TTC549 (cell line): ENCODE data around the gene CMIP.

Experiments used
- FAIRE-seq: peaks from 2 replicates; lab custom pipeline; 2012; peaks lifted over from hg19 to GRCh38; lab: Jason Lieb, UNC

CMIP gene

GRCh38 chr16:81666113-81666512, 221.5 kb downstream of the CMIP start:
- no peak for FAIRE-seq

GRCh38 chr16:81668243-81669097, 223.9 kb downstream of the CMIP start:
- no peak for FAIRE-seq

GRCh38 chr16:81669473-81670350, 225.1 kb downstream of the CMIP start:
- FAIRE-seq = no peak

GRCh38 chr16:81671738-81672597, 227.4 kb downstream of the CMIP start:
- no peak for FAIRE-seq

GRCh38 chr16:81673432-81673831, 228.8 kb downstream of the CMIP start:
- FAIRE-seq = no peak

GRCh38 chr16:81675662-81676061, 231.1 kb downstream of the CMIP start:
- no peak for FAIRE-seq

- no peak for FAIRE-seq
Observed at GRCh38 chr16:81676066-81676882, 231.7 kb downstream of the CMIP start.

GRCh38 chr16:81676883-81677737, 232.5 kb downstream of the CMIP start:
- FAIRE-seq = no peak

GRCh38 chr16:81678326-81679095, 233.9 kb downstream of the CMIP start:
- no peak for FAIRE-seq

- FAIRE-seq = no peak
Observed at GRCh38 chr16:81679721-81680430, 235.3 kb downstream of the CMIP start.

- FAIRE-seq = no peak
Observed at GRCh38 chr16:81680444-81681275, 236.1 kb downstream of the CMIP start.

- no peak for FAIRE-seq
Observed at GRCh38 chr16:81681311-81681710, 236.7 kb downstream of the CMIP start.

GRCh38 chr16:81684242-81684837, 239.7 kb downstream of the CMIP start:
- no peak for FAIRE-seq

GRCh38 chr16:81684901-81685300, 240.3 kb downstream of the CMIP start:
- no peak for FAIRE-seq

- FAIRE-seq = no peak
Observed at GRCh38 chr16:81686391-81687130, 242.0 kb downstream of the CMIP start.

GRCh38 chr16:81687131-81687456, 242.5 kb downstream of the CMIP start:
- no peak for FAIRE-seq

GRCh38 chr16:81688182-81688581, 243.6 kb downstream of the CMIP start:
- no peak for FAIRE-seq
